ENCODE measurements around the gene SERPINA9.
"Not testable (repeated sequence)": the region's sequence is repeated elsewhere in the genome, so short reads cannot be mapped to it uniquely, and the experiment has no call there.

SERPINA9 gene, protein sequence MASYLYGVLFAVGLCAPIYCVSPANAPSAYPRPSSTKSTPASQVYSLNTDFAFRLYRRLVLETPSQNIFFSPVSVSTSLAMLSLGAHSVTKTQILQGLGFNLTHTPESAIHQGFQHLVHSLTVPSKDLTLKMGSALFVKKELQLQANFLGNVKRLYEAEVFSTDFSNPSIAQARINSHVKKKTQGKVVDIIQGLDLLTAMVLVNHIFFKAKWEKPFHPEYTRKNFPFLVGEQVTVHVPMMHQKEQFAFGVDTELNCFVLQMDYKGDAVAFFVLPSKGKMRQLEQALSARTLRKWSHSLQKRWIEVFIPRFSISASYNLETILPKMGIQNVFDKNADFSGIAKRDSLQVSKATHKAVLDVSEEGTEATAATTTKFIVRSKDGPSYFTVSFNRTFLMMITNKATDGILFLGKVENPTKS

DNA sequence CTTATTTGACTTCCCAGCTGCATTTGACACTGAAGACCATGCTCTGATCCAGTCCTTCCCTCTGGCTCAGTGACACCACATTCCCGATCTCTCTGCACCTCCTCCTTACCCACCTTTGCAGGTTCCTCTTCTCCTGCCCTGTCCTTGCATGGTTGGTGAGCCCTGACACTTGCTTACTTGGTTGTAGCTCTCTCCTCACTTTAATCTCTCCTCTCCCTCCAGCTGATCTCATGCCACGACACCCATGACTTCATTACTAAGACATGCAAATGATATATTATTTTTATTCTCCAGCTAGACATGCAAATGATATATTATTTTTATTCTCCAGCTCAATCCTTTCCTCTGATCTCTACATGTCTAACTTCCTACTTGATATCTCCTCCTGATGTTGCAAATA is at the start of gene SERPINA9:
TSS of gene SERPINA9 (minus strand) at position 175 of the 400 bp plus-strand sequence. CDS start 6,357 bp downstream, outside the sequence.
- no peak for DNase-seq

DNA sequence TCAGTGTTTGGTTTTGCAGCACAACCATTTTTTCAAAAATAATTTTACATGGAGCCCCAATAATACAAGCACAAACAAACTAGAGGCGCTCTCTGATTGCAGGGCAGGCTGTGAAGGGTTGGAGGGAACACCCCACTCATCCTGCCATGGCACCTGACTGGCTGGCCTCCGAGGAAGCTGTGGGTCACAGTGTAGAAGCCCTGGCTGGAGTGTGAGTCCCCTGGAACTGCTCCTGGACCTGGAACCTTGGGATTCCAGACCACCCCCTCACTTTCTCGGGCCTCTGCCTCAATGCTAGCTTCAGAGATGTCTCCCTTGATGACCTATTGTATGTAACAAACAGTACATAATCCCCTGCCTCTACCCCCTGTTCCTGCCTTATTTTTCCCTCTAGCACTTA is 48.1 kb upstream of the SERPINA9 start:
- DNase-seq = no peak

DNA sequence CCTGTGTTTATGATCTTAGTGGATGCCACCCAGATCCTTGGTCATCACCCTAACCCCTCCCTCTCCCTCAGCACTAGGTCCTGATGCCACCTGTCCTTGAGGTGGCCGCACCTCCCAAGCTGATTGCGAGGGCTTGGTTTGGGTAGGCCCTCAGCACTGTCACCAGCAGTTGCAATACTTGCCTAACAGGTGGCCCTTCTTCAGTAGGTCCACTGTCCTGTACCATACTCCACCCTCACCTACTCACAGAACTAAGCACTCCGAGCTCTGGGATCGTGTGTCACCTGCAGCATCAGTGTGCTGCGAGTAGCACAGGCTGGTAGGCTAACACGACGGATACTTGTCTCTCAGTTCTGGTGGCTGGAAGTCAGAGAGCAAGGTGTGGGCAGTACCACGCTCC is 47.3 kb upstream of the SERPINA9 start:
- DNase-seq = no peak

DNA sequence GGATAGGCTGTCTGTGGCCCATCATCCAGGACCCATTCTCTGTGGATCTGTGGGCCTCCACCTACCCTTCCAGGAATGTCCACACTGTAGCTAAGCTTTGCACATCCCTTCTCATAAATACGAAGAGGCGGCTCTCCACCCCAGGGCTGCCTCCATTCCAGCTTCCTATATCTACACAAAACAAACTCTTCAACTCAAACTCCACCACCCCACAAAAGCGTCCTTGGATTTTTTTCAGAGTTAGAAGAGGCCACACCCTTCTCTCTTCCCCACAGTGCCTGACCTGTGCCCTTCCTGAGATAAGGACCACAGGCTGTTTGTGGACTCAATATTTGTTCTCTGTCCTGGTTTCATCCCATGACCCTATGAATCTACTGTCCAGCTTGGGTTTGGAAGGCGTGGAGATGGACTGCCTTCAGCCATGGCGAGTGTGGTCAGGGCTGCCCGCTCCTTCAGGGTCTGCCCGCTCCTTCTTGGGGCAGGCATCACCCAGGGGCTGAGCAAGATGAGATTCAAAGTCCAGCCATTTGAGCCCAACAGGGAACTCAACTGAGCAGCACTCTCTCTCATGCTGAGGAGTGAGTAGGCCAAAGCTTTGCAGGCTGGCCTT is 46.2 kb upstream of the SERPINA9 start:
- DNase-seq = no peak

DNA sequence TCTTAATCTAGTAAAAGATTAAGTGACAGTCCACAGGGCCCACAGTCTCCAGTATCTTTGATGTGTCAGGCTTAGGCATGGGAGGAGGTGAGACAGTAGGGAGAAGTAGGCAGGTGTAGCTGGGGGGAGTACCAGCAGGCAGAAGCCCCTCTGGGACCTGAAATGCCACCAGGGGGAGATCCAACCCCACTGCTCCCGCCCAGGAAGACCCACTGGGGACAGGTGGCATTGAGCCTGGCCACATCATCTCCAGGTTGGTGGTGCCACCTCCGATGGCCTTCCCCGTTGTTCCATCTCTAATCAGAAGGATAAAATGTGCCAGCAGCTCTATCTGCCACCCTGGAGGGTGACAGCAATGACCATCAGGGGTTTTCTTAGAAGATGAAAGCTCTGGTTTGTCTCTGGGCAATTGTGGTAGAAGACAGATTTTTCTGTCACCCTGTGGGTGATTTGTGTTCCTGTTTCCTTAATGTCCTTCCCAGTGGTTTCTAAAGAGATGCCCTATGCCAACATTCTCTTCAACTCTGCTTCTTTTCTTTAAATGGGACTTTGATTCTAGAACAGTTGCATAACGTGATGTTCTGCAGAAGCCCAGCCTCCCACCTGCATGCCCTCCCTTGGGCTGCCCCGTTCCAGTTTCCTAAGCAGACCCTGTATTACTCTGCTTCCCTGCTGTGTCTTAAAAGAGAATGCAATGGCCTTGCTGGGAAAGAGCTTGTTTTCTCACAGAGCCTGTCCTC is 45.5 kb upstream of the SERPINA9 start:
- no peak for DNase-seq

DNA sequence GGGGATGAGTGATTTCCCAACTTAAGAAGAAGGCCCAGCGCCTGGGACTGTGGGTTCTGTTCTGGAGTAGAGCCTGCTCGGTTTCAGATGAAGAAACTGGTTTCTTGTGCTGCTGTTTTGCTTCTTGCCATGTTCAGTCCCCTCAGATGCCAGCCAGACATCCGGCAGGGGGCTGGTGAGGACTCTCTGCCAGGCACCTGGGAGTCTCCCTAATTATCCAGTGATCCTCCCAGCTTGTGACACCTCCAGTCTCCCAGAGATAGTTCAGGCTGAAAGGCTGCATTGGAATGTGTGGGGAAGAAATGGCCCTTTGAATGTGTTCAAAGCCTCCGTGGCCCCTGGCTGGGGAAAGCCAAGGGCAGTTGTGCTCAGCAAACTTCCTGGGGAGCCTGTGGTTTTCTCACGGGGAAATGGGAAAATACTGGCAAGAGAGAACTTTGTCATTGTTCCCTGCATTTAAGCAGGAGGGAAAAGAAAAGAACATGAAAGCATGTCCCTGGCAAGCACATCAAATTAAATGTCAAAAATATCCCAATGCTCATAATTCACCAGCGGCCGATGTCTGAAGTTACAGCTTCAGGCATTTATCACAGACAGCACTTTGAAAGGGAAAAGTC is 41.8 kb upstream of the SERPINA9 start:
- no peak for DNase-seq

DNA sequence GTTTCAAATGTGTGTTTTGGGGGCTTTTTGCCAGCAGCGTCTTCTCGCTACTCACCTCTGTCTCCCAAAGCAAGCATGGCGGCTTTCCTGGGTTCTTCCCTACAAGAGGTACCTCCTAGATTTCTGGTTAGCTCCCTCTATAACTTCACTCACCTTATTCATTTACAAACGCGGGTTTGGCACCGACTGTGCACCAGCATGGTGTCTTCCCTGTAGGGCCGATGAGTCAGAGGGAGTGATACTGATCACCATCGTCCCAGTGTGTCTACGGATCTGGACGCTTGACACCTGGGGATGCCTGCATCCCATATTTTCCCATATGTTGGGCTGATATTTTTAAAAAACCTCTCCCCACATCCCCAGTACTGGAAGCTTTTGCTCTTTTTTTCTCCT is 41.2 kb upstream of the SERPINA9 start:
- DNase-seq = no peak

DNA sequence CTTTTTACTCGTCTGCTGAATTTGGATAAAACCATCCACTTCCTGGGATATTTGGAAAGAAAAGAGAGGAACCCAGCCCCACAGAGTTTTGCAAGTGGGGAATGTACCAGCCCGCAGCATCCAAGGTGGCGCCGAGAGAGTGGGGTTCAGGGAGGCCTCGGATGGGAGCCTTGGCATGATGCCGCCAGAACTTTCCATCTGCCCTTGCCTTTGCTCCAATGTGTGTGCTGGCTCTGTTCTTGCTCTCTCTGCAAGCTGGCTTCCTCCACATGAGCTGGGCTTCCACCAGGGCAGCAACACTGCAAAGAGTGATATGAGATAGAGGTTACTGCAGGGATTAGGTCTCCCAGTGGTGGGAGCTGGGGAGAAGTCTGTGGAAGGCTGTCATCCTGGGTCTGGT is 39.9 kb upstream of the SERPINA9 start:
- DNase-seq = no peak

DNA sequence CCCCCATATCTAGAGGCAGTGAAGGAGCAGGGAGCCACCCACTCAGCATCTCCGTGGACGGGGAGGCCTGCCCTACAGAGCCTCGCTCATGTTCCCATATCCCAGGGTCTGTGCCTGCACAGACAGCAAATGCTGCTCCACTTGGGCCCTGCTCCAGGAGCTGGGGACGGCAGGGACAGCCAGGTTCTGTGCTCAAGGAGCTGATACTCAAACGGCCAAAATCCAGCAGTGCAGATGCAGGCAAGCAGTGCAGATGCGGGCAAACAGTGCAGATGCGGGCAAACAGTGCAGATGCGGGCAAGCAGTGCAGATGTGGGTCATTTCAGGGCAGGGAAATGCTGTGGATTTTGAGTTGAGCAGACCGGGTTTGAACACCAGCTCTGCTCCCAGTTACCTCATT is 39.4 kb upstream of the SERPINA9 start:
- DNase-seq = no peak

DNA sequence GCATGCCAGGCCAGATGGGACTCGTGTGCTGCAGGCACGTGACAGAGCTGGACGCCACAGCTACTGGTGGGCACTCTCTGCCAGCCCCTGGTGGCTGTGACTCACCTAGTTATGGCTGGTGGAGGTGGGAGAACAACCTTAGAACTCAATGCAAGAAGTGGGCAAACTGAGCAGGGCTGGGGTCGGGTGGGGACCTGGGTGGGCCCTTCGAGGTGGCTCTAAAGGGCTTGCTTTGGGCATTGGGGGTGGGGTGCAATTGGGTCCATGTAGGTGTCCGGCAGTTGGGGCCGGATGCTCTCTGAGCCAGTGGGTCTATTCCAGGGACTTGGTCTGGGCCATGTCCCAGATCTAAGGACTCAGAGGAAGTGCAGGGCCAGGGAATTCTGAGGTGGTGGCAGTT is 38.4 kb upstream of the SERPINA9 start:
- DNase-seq = no peak

DNA sequence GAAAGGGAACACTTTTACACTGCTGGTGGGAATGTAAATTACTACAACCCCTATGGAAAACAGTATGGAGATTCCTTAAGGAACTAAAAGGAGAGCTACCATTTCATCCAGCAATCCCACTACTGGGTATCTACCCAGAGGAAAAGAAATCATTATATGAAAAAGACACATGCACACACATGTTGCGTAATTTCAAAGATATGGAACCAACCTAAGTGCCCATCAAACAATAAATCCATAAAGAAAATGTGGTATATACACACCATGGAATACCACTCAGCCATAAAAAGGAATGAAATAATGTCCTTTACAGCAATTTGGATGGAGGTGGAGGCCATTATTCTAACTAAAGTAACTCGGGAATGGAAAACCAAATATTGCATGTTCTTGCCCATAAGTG is 34.5 kb upstream of the SERPINA9 start:
- DNase-seq = not testable (repeated sequence)

DNA sequence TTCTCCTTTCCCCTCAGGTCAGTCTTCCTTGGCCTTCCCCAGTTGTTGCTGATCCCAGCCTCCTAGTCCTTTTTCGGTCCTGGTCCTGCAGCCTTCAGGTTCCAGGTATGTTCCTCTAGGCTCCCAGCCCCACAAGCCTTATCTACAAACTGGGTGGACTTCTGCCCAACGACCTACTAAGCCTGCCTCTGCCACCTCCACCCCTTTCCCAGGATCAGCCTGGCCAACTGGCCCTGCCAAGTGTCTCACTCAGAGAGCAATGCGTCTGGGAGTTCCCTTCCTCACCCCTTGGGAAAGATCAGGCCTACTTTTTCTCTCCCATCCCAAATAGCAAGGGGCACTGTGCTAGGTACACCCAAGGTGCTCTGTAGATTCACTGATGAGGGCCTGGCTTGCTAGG is 33.4 kb upstream of the SERPINA9 start, which contains the start of gene SERPINA12:
TSS of gene SERPINA12 (minus strand) at position 114 of the 400 bp plus-strand sequence. CDS start 11,072 bp downstream, outside the sequence.
- DNase-seq = no peak

DNA sequence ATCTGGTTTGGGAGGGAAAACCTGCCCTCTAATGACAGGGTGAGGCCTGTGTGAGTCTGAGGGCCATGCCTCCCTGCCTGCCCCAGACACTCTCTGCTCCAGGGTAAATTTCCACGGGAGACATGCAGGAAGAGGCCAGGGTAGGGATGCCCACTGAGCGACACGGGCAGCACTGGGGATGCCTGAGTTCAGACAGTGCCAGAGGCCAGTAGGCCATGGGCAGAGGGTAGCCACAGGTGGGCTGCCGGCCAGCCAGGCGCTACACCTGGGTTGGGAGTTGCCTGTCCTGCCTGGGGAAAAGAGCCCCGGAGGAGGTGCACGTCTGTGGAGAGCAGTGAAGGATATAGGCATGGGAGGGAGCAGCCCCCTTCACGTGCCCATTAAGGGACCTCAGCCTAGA is 29.6 kb upstream of the SERPINA9 start:
- DNase-seq = no peak

DNA sequence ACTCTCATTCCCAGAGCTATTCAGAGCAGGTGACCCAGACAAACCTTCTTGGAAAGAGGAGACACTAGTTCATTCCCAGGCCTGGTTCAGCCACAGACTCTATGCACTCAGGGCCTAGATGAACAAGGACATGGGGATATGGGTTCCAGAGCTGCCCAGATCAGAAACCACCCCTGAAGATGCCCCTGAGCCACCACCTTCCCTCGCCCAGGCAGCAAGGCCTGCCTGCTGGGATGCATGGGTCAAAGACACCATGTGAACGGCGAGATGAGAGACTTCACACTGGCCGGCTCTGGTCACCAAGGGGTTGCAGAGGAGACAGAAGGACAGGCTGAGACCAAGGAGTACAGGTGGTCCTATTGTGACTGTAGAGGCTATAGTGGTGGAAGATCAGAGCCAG is 29.2 kb upstream of the SERPINA9 start:
- no peak for DNase-seq

DNA sequence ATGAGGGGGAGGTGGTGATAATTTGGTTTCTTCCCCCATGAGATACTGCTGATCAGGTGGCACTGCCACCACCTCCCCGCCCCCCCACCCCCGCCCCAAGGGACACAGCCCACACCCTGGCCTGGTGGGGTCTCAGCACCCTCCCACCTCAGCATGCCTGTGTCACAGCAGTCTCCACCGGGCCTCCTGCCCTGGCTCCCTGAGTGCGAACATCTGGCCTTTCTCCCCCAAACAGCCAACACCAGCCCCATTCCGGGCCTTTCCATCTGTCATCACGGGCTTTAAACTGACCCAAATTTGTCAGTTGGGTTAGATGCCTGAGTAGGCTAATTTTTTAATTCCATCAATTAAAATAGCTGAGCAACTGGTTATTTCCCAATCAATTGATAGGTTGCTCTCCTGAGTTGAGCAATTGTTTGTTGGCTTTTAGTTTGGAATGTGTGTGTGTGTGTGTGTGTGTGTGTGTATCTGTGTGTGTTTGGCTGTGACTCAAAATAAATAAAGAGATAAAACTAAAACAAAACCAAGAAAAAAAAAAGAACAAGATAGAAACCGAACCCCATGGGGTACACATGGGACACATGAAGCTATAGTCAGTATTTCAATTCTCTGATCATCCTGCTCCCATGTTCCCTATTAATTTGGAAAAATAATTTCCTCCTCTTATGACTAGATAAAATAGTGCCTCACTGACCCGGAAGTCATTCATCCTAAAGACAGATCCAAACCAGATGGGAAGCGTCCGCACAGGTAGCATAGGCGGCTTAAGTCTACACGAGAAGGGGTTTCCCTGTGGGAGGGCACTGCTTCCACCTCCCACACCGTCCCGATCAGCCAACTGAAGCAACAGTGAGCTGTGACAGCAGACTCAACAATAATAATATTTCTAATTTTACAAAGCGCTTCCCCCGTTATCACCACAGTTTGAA is 25.9 kb upstream of the SERPINA9 start:
- no peak for DNase-seq

DNA sequence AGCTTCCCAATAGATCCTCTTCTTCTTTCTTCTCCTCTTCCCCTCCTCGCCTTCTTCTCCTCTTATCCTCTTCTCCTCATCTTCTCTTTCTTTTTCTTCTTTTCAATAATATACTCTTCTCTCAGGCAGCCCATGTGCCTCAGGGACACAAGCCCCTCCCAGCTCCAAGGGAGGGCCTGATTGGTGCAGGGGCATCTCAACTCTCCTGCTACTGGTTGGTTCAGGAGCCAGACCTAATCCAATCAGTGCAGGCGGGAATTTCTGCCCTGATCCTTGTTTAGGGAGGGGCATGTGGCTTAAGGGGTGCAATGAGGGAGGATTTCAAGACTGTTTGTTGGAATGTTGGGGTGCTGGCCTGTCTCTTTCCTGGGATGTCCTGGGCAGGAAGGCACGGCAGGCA is 24.3 kb upstream of the SERPINA9 start:
- no peak for DNase-seq

DNA sequence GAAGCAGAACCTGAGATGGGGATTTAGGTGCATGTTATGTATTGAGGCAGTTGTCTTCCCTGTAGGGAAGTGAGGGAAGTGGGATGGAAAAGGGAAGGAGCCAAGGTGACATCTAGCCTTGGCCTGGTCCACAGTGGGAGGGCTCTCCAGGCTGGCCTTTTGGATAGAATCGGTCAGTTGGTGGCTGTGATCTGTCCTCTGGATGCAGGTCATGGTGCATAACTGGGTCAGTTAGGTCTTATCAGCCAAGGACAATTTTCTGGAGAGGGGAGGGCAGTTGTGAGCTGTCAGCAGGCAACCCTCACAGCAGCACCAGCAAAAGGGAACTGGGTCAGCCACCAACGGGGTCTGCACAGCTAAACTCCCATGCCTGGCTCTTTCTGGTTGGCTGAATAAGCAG is 23.7 kb upstream of the SERPINA9 start:
- DNase-seq = no peak

DNA sequence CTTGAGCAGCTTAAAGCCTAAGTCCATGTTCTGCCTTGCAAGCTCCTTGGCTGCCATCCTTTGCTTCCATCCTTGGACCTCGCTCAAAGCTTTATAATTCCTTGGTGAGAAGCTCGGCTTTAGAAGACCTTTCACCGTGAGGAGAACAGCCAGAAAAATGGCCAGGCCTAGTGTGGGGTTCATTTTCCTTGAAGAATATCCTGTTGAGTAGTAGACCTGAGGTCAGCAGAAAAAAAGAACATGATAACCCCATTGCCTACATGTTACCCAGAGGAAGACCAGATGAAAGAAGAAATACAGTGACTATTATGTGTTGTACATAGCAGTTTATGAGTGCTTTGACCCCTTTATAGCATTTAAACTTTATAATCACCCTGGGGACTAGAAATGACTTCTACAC is 22.2 kb upstream of the SERPINA9 start:
- DNase-seq = no peak

DNA sequence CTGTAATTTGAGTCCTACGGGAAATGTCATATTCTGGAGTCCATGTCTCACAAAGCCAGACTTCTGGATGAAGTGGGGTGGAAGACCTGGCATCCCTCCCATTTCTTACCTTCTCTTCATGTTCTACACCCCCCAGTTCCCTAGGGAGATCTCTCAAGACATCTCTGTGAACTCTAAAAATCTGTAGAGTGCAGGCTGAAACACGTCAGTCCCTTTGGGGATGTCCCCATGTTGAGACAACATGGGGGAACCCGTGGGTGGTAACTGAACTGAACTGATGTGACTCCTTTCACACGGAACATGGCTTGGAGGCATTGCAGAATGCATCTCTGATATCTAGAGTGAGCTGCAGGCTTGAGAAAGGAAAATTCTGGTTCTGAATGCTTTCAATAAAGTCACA is 18.1 kb upstream of the SERPINA9 start:
- no peak for DNase-seq

DNA sequence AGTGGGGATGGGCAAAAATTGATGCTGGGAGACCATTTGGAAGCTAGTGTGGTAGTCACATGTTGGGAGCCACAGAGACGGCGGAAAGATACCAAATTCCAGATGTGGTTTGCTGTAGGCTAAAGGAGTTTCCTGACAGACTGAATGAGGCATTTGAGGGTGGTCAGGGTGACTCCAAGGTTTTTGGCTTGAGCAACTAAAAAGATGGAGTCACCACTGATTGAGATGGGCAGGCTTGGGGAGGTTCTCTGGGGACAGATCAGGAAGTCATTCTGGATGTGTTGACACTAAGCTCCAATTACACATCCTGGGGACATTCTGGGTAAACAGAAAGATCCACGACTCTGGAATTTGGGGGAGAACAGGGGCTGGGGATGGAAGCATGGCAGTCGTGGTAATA is 15.5 kb upstream of the SERPINA9 start:
- no peak for DNase-seq

DNA sequence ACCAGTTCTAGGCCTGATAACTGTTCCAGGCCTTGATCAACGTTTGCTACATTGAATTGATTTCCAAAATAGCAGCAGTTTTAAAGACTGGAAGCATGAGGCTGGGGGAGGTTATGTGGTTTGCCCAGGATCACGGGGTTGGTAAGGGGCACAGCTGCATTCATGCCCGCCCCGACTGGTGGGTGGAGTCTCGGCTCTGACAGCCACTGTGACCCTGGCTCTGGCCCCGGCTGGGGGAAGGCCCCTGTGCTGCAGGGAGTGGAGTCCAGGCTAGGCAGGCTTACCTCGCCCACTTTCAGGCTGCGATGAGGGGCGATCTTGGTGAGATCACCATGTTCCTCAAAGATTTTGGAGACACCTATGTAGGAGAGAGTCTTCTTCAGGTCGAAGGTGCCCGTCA is 13.3 kb upstream of the SERPINA9 start:
- no peak for DNase-seq

DNA sequence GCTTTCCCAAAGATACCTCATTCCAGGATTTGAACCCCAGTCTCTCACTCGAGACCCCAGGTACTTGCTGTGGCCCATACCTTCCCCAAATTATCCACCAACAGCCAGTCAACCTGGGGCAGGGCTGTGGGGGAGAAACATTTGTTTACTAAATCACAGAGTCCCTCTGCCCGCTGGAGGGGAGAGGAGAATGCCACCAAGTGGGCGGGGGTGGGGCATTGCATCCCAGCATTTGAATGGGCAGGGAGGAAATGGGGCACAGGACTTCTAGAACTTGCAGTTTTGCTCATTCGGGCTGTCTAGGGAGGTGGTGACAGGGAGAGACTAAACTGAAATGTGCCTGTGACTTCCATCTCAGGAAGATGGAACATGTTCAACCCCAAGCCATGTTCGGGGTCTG is 10.9 kb upstream of the SERPINA9 start:
- no peak for DNase-seq
